HG03280 (cell line): Measurements from ENCODE around the gene SPRR2B.
"Not testable (repeated sequence)": the region's sequence is repeated elsewhere in the genome, so short reads cannot be mapped to it uniquely, and the experiment has no call there.

Source experiments
- ATAC-seq: cut with Tn5 transposase; IDR thresholded peaks from one replicate; pipeline ENCODE4 v1.9.1; 2021; ENCODE audit warnings: mild to moderate bottlenecking, moderate library complexity; ENCODE audit not compliant: unreplicated experiment

The SPRR2B gene

DNA sequence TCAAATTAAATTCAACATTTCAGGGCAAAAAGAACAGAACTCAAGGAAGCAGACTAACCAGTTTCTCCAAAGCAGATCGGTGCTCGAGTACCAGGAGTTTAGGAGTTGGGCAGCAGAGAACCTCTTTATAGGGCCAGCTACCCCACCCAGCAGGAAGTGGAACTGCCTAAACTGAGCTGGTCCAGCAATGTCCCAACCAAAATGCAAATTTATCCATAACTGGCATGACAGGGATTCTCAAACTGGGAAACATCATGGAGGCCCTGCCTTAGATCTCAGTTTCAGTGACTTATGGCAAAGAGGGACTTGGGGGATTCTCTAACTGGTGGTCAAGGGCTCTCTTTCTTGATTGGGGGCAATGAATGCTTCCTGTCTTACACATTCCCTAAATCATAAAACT, at the start of gene SPRR2B:
Gene SPRR2B, minus strand, starts transcription at position 101 of the 400 bp plus-strand sequence. CDS start 772 bp downstream, outside the sequence.
- no peak for ATAC-seq

DNA sequence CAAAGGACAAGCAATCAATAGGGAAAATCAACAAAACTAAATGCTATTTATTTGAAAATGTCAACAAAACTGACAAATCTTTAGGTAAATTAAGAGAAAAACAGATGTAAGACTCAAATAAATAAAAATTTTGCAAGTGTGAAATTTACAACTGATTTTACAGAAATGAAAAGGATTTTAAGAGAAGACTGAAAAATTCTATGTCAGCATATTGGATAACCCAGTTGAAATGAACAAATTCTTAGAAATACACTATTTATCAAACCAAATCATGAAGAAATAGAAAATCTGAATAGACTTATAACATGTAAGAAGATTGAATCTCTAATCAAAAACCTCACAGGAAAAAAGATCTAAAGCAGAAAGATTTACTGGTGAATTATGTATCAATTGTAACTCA, 49.5 kb upstream of the SPRR2B start:
- ATAC-seq = no peak

DNA sequence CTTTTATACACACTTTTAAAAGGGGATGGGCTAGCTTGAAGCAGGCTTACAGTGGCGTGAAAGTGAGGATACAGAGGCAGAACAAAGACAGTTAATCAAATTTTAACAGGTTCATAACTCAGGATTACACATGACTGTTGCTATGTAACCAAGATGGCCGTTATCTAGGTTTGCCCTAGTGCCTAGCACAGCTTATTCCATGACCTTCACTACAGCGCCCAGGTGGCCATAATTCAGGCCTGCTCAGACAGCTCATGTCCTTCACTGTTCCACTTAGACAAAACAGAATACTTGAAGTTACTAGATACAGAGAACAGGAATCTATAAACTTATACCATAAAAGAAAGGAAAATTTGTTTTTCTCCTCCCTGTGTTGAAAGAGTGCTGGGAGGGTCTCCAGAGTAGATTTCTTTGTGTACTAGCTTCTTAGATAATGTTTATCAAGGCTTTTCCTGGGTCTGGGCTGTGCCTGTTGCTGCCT, 48.1 kb upstream of the SPRR2B start:
- ATAC-seq = no peak

DNA sequence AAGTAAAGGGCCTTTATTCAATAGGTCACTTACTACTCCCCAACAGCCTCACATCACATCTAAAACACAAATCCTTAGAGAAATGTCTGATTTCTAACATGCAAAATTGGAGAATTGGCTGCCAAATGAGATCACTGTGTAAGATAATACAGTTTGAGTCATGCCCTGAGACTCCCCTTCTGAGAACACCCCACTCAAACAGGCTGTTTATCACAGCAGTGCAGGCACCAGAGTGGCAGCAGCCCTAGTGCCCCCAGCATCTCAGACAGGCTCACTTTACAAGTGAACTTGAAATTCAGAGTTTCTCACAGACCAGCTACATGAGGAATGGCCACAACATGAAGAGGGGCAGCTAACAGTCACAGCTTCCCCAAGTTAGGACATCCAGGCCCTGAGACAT, 43.9 kb upstream of the SPRR2B start:
- not testable (repeated sequence) for ATAC-seq

DNA sequence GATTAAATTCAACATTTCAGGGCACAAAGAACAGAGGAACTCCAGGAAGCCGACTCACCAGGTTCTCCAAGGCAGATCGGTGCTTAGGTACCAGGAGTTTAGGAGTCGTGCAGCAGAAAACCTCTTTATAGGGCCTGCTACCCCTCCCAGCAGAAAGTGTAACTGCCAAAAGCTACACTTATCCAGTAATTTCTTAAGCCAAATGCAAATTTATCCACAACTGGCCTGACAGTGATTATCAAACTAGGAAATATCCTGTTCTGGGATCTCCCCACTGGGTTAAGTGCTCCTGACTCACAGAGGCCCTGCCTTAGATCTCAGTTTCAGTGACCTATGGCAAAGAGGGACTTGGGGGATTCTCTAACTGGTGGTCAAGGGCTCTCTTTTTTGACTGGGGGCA, 42.0 kb upstream of the SPRR2B start, which contains the start of gene SPRR2F:
Gene SPRR2F, minus strand, starts transcription at position 101 of the 400 bp plus-strand sequence. CDS start 783 bp downstream, outside the sequence.
- no peak for ATAC-seq

DNA sequence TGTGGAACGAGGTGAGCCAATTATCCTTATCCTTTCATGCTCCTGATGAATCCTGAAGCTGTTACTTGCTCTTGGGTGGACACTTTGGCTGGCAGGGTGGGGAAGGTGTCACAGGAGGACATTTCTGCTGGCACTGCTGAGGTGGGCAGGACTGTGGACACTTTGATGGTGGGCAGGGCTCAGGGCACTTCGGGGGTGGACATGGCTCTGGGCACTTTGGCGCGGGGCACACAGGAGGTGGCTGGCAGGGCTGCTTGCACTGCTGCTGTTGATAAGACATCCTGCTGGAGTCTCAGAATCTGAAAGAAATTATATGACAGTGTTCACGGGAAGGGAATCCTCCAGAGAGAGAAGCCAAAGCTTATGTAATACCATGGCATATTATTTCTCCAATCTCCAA, 41.0 kb upstream of the SPRR2B start:
- ATAC-seq = not testable (repeated sequence)

DNA sequence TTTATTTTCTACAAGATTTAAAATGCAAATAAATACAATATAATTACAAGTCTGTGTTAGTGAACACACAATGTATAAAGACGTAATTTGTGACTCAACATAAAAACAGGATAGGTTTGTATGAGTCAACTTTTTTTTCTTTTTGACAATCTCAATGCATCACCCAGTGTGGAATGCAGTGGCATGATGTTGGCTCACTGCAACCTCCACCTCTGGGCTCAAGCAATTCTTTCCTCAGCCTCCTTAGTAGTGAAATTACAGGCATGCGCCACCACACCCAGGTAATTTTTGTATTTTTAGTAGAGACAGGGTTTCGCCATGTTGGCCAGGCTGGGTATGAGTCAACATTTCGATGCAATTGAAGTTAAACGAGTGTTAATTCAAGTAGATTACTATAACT, 28.8 kb upstream of the SPRR2B start:
- ATAC-seq = no peak

DNA sequence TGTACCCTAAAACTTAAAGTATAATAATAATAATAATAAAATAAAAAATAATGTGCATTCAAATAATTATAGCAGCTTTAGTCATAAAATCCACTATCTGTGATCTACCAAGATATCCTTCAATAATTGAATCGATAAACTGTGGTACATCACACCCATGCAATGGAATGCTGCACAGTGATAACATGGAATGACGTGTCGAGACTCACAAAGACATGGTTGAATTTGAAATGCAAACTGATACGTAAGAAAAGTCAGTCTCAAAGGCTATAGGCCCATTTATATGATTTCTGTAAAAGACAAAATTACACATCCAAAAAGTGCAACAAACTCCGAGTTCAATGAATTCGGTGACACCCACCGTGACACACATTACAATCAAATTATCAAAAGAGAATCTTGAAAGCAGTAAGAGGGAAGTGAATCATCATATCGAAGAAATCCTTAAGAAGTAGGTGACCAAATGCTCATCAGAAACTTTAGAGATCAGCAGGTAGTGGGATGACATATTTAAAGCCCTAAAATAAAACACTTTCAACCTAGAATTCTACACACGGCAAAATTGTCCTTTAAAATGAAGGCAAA, 28.1 kb upstream of the SPRR2B start:
- ATAC-seq = no peak

DNA sequence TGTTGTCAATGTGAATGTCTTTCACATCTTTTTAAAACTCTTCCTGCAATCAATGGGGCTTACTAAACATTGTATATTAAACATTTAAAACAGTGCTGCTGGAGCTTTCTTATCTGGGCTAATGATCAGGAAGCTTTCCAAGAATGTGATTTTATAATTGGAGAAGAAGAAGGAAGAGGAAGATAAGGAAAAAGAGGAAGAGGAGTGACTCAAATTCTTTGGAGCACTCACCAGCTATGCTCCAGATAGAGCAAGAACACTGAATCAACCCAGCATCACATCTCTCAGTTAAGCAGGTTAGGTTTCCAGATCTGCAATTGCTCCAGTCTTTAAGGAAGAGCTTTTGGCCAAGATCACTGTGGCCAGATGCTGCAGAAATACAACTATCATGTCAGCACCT, 24.4 kb upstream of the SPRR2B start:
- ATAC-seq = no peak

DNA sequence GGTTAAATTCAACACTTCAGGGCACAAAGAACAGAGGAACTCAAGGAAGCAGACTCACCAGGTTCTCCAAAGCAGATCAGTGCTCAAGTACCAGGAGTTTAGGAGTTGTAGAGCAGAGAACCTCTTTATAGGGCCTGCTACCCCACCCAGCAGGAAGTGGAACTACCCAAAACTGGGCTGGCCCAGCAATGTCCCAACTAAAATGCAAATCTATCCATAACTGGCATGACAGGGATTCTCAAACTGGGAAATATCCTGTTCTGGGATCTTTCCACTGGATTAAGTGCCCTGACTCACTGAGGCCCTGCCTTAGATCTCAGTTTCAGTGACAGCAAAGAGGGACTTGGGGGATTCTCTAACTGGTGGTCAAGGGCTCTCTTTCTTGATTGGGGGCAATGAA, 23.0 kb upstream of the SPRR2B start, which contains the start of gene SPRR2E:
Gene SPRR2E, minus strand, starts transcription at position 101 of the 400 bp plus-strand sequence. CDS start 775 bp downstream, outside the sequence.
- ATAC-seq = no peak

DNA sequence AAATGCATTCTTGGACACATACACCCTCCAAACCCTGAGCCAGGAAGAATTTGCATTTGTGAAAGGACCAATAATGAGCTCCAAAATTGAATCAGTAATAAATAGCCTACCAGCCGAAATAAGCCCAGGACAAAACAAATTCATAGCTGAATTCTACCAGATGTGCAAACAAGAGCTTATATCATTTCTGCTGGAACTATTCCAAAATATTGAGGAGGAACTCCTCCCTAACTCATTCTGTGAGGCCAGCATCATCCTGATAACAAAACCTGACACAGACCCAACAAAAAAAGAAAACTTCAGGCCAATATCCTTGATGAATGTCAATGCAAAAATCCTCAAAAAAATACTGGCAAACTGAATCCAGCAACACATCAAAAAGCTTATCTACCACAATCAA, 16.2 kb upstream of the SPRR2B start:
- no peak for ATAC-seq

DNA sequence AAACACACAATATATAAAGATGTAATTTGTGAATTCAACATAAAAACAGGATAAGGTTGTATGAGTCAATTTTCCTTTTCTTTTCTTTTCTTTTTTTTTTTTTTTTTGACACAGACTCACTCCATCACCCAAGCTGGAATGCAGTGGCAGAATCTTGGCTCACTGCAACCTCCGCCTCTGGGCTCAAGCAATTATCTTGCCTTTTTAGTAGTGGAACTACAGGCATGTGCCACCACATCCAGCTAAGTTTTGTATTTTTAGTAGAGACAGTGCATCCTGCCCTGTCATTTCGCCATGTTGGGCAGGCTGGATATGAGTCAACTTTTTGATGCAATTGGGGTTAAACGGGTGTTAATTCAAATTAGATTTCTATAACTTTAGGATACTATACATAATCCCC, 10.3 kb upstream of the SPRR2B start:
- no peak for ATAC-seq

DNA sequence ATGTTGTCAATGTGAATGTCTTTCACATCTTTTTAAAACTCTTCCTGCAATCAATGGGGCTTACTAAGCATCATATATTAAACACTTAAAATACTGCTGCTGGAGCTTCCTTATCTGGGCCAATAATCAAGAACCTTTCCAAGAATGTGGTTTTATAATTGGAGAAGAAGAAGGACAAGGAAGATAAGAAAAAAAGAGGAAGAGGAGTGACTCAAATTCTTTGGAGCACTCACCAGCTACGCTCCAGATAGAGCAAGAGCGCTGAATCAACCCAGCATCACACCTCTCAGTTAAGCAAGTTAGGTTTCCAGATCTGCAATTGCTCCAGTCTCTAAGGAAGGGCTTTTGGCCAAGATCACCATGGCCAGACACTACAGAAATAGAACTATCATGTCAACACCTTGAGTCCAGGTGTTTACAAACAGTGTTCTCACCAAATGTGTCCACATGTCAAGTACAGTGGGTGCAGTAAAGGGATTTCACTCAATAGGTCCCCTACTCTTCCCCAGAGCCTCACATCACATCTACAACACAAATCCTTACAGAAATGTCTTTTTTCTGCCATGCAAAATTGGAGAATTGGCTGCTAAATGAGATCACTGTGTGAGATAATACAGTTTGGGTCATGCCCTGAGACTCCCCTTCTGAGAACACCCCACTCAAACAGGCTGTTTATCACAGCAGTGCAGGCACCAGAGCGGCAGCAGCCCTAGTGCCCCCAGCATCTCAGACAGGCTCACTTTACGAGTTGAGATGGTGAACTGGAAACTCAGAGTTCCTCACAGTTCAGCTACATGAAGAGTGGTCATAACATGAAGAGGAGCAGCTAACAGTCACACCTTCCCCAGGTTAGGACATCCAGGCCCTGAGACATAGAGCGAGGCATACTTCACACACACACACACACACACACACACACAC, 1.7 kb upstream of the SPRR2B start:
- ATAC-seq = no peak

DNA sequence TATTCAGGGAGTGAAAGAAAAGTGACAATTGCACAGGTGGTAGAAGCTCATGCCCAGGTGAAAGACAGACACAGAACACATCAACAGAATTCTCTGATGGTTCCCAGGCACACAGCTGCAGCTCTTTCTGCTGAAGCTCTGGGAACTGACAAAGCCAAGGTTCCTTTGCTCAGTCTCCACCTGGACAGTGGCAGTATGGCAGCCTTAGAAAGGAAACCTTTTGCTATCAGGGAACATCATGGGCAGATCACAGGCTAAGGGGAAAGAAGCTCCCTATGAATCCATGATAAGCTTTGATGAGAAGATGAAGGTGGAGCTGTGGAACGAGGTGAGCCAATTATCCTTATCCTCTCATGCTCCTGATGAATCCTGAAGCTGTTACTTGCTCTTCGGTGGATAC, 1.2 kb downstream of the SPRR2B start:
- ATAC-seq = no peak

DNA sequence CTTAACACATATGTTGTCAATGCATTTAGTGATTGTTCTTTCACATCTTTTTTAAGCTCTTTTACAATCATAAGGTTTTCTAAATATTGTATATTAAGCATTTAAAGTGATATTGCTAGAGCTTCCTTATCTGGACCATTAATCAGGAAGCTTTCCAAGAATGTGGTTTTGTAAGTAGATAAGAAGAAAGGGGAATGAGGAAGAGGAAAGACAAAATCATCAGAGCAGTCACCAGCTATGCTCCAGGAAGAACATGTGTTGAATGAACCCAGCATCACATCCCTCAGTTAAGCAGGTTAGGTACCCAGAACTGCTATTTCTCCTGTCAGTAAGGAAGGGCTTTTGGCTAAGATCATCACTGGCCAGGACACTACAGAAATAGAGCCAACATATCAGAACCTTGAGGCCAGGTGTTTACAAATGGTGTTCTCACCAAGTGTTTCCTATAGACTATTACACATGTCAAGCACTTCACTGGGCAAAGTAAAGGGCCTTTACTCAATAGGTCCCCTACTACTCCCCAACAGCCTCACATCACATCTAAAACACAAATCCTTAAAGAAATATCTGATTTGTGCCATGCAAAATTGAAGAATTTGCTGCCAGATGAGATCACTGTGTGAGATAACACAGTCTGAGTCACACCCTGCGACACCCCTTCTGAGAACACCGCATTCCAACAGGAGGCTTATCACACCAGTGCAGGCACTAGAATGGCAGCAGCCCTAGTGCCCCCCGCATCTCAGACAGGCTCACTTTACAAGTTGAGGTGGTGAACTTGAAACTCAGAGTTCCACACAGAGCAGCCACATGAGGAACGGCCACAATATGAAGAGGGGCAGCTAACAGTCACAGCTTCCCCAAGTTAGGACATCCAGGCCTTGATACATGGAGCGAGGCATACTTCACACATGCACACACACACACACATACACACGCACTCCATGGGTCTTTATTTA, 12.3 kb downstream of the SPRR2B start:
- ATAC-seq = no peak

DNA sequence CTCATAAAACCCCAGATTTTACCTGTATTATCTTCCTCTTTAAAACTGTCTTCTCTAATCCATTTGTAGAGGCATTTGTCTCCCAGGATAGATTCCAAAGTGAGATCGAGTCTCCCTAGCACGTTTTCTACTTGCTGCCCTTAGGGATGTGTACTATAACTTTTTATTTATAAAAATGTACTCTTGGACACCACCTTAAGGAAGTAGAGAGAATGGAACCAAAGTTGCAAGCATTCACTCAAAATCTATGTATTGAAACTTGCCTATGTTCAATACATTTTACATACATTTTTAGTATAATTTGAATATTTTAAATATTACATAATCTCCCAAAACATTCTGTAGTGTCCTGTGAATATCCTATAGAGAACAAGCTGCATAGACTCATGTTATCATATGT, 13.3 kb downstream of the SPRR2B start:
- ATAC-seq = no peak

DNA sequence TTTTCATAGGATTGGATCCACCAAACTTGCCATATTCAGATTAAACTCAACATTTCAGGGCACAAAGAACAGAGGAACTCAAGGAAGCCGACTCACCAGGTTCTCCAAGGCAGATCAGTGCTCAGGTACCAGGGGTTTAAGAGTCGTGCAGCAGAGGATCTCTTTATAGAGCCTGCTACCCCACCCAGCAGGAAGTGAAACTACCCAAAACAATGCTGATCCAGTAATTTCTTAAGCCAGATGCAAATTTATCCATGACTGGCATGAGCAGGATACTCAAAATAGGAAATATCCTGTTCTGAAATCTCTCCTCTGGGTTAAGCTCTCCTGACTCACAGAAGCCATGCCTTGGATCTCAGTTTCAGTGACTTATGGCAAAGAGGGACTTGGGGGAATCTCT, 14.0 kb downstream of the SPRR2B start, which contains the start of gene SPRR2A:
Gene SPRR2A, minus strand, starts transcription at position 138 of the 400 bp plus-strand sequence. CDS start 777 bp downstream, outside the sequence.
- no peak for ATAC-seq

DNA sequence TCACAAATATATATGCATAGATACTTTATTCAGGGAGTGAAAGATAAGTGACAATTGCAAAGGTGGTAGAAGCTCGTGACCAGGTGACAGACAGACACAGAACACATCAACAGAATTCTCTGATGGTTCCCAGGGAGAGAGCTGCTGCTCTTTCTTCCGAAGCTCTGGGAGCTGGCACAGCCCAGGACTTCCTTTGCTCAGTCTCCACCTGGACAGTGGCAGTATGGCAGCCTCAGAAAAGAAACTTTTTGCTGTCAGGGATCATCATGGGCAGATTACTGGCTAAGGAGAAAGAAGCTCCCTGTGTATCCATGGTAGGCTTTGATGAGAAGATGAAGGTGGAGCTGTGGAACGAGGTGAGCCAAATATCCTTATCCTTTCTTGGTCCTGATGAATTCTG, 15.3 kb downstream of the SPRR2B start:
- ATAC-seq = not testable (repeated sequence)

DNA sequence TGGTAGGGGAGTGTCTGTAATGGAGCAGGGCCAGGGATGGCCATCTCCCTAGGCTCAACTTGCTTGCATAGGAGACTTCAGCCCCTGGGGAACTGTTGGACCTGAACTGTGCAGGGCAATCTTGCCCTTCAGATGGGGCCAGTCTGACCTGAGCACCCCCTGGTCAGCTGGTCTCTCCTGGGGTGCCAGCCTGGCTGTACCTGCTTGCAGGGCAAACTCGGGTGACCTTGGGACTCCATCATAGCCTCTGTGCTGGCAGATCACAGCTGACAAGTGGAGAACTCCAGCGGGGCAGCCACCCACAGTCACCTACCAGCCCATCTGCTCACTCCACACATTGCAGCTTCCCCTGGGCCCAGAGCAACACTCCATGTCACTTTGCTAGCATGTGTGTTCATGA, 22.2 kb downstream of the SPRR2B start:
- ATAC-seq = no peak

DNA sequence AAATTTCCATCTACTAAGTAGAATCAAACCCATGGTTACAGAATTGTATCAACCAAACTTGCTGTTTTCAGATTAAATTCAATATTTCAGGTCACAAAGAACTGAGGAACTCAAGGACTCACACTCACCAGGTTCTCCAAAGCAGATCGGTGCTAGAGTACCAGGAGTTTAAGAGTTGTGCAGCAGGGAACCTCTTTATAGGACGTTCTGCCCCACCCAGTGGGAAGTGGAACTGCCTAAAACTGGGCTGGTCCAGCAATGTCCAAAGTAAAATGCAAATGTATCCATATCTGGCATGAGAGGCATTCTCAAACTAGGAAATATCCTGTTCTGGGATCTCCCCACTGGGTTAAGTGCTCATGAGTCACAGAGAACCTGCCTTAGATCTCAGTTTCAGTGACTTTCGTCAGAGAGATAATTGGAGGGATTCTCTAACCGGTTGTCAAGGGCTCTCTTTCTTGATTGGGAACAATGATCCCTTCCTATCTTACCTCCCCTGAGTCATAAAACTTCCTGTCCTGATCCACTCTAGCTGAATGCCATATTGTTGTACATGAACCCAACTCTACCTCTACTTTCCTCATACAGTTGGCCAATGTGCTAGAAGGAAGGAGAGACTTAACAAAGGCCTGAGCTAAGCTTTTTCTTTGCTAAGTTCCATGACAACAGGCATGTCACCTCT, 30.3 kb downstream of the SPRR2B start, which contains the start of gene SPRR2D:
Gene SPRR2D, minus strand, starts transcription at position 171 of the 682 bp plus-strand sequence. CDS start 774 bp downstream, outside the sequence.
- ATAC-seq = no peak
